K562 (cell line): Measurements from ENCODE around the gene ASRGL1. TPM values are rescaled to one million over a fixed set of nuclear protein-coding genes. Genes with fewer than 3 reads are reported as not detected.

ENCODE experiments used
- ATAC-seq: fragments of 200-7000 bp; cut with Tn5 transposase; 3 replicates; pipeline ENCODE4 v1.9.1; 2020; ENCODE audit warnings: moderate library complexity
- BruUV-seq: library from RNA; stranded (reverse); fragments of 400-500 nt; replicated peaks from 2 replicates; lab custom pipeline; 2021; lab: Mats Ljungman, UMichigan
- CTCF ChIA-PET: fragments of 300-600 bp; formaldehyde crosslinking; extraction: SDS; loops from one replicate; lab custom pipeline; 2021; ENCODE audit warnings: low intra/inter-chr PET ratio; lab: Yijun Ruan, JAX
- POLR2A ChIA-PET: fragments of 300-600, 350-650 bp; sonication (Branson Sonifier 250); formaldehyde crosslinking; extraction: SDS; loops from one replicate; lab custom pipeline; 2021; ENCODE audit warnings: antibody characterized with exemption, inconsistent platforms; lab: Yijun Ruan, JAX
- DNase-seq, 4 experiments: peaks; one replicate each; pipeline versions ENCODE4 v3.0.0 to v3.0.0-alpha.2; 2011 to 2018; ENCODE audit warnings: low spot score in 3 of 4, mixed read lengths in 3 of 4; ENCODE audit errors: extremely low read depth in 1 of 4
- FAIRE-seq: peaks from 2 replicates; lab custom pipeline; 2011; peaks lifted over from hg19 to GRCh38; lab: Jason Lieb, UNC
- H2AFZ ChIP-seq: 2 replicates; pipeline ENCODE4 v1.6.0; 2011; ENCODE audit warnings: low read depth, low read length, control low read depth, inconsistent platforms
- H3K27ac ChIP-seq: fragments of 200-600 bp; 3 replicates; pipeline ENCODE4 v1.8.0; 2011; ENCODE audit warnings: low read depth, mild to moderate bottlenecking, control low read depth, inconsistent platforms, low read length, moderate library complexity, mixed read lengths; ENCODE audit errors: extremely low read depth
- H3K27me3 ChIP-seq, 2 experiments: fragments of 300-600 bp in 1 of 2; 2 replicates in 1 of 2; 3 replicates in 1 of 2; pipeline versions ENCODE4 v1.6.0 to v1.8.0; 2011; ENCODE audit warnings: inconsistent platforms in 2 of 2, low read length in 2 of 2, mild to moderate bottlenecking in 1 of 2, mixed read lengths in 1 of 2, moderate library complexity in 1 of 2; ENCODE audit not compliant: control insufficient read depth in 2 of 2, insufficient read depth in 2 of 2
- H3K36me3 ChIP-seq: fragments of 300-600 bp; 3 replicates; pipeline ENCODE4 v1.8.0; 2011; ENCODE audit warnings: mild to moderate bottlenecking, low read length, inconsistent platforms; ENCODE audit not compliant: control insufficient read depth, insufficient read depth
- H3K4me1 ChIP-seq, 2 experiments: fragments of 200-600 bp in 1 of 2; replicated peaks in 1 of 2; 2 replicates in 1 of 2; 3 replicates in 1 of 2; pipeline versions ENCODE4 v1.5.1 to v1.8.0; 2011; ENCODE audit warnings: inconsistent platforms in 2 of 2, low read length in 2 of 2, mild to moderate bottlenecking in 1 of 2, mixed read lengths in 1 of 2, moderate library complexity in 1 of 2; ENCODE audit not compliant: control insufficient read depth in 2 of 2, insufficient read depth in 2 of 2
- H3K4me2 ChIP-seq: 2 replicates; pipeline ENCODE4 v1.6.1; 2011; ENCODE audit warnings: low read length, control low read depth, inconsistent platforms, mixed read lengths; ENCODE audit not compliant: insufficient read depth
- H3K4me3 ChIP-seq: fragments of 200-600 bp; sonication (generic), shearing (Covaris generic); 2 replicates; pipeline ENCODE4 v1.5.1; 2016; ENCODE audit warnings: control low read depth, inconsistent platforms
- H3K79me2 ChIP-seq: fragments of 200-600 bp; 3 replicates; pipeline ENCODE4 v1.8.0; 2011; ENCODE audit warnings: low read length, inconsistent platforms; ENCODE audit not compliant: control insufficient read depth, insufficient read depth
- H3K9ac ChIP-seq, 2 experiments: 2 replicates each; pipeline versions ENCODE4 v1.6.0 to v1.6.1; 2011; ENCODE audit warnings: low read depth in 2 of 2, low read length in 2 of 2, control low read depth in 1 of 2, inconsistent platforms in 1 of 2, mild to moderate bottlenecking in 1 of 2, mixed read lengths in 1 of 2; ENCODE audit not compliant: insufficient read depth in 1 of 2
- H3K9me1 ChIP-seq: one replicate; pipeline ENCODE4 v1.6.0; 2011; ENCODE audit warnings: inconsistent platforms, mild to moderate bottlenecking, low read length, moderate library complexity; ENCODE audit not compliant: control insufficient read depth, insufficient read depth
- H3K9me3 ChIP-seq: replicated peaks from 2 replicates; pipeline ENCODE4 v1.5.1; 2011; ENCODE audit warnings: low read depth, low read length, inconsistent platforms; ENCODE audit not compliant: control insufficient read depth, insufficient read depth
- H4K20me1 ChIP-seq: replicated peaks from 2 replicates; pipeline ENCODE4 v1.6.1; 2011; ENCODE audit warnings: low read length, inconsistent platforms, mixed read lengths; ENCODE audit not compliant: control insufficient read depth, insufficient read depth
- CBX8 ChIP-seq: fragments of 200-600 bp; sonication (generic); IDR thresholded peaks from 2 replicates; pipeline ENCODE4 v1.6.1; 2012; ENCODE audit warnings: borderline replicate concordance, mixed run types, low read depth, mild to moderate bottlenecking, moderate library complexity, mixed read lengths, low read length, control low read depth, inconsistent platforms; ENCODE audit not compliant: poor library complexity, severe bottlenecking; ENCODE audit errors: extremely low read depth
- MEIS2 ChIP-seq: fragments of 450-650 bp; IDR thresholded peaks from 2 replicates; pipeline ENCODE4 v1.6.1; 2014; ENCODE audit warnings: mild to moderate bottlenecking; ENCODE audit not compliant: partially characterized antibody
- NFE2 ChIP-seq: IDR thresholded peaks from 2 replicates; pipeline ENCODE4 v1.6.1; 2014; ENCODE audit warnings: antibody characterized with exemption, low read depth
- NR3C1 ChIP-seq: sonication (generic); formaldehyde crosslinking; IDR thresholded peaks from 2 replicates; pipeline ENCODE4 v1.8.1; 2022; ENCODE audit warnings: missing genetic modification reagents
- POLR2AphosphoS2 ChIP-seq: IDR thresholded peaks from 2 replicates; pipeline ENCODE4 v1.6.1; 2012; ENCODE audit warnings: low read length, improper control_type of control experiment
- SMC3 ChIP-seq: conservative IDR thresholded peaks from 2 replicates; pipeline ENCODE4 v1.6.1; 2011; ENCODE audit warnings: low read depth, low read length, improper control_type of control experiment; ENCODE audit not compliant: insufficient read depth
- ZEB2 ChIP-seq: fragments of 450-650 bp; IDR thresholded peaks from 2 replicates; pipeline ENCODE4 v1.6.1; 2016
- WGBS: fragments of 100-300 bp; shearing (Covaris generic); methylation state at CpG from one replicate; pipeline ENCODE4 v1.1.6; 2016; ENCODE audit warnings: low coverage, mixed read lengths; ENCODE audit not compliant: insufficient coverage; ENCODE audit errors: missing lambda C conversion rate; 5-methylcytosine and 5-hydroxymethylcytosine counted together
- in situ Hi-C: fragments of 300-500 bp; cut with MboI; formaldehyde crosslinking; loops from 4 replicates; pipeline ENCODE4 v1.15.0; 2018; ENCODE audit warnings: inconsistent platforms, mixed read lengths
- intact Hi-C: fragments of 100-400 bp; cut with micrococcal nuclease; formaldehyde crosslinking; loops from 2 replicates; pipeline ENCODE4 v1.14.2; 2022
- polyA plus RNA-seq, 8 experiments: library from polyadenylated mRNA; depleted of rRNA in 4 of 8; stranded (reverse) in 5 of 8; unstranded in 3 of 8; fragments of >200 nt; fragmentation: Nextera tagmentation in 2 of 8; fragmentation: Illumina TruSeq in 1 of 8; extraction: Ambion mirVana in 2 of 8; extraction: Trizol in 1 of 8; gene quantifications; 2 replicates each; pipeline versions ENCODE4 v1.2.1 to v1.2.3, GENCODE V29; 2011 to 2014; ENCODE audit warnings: inconsistent platforms in 1 of 8, missing spikeins in 1 of 8
- total RNA-seq, 7 experiments: library from RNA; depleted of rRNA in 6 of 7; stranded (reverse); fragments of >200 nt in 6 of 7; fragmentation: Illumina TruSeq in 2 of 7; extraction: Trizol in 2 of 7; gene quantifications; 2 replicates each; pipeline versions ENCODE4 v1.2.1 to v1.2.3, GENCODE V29; 2011 to 2021; ENCODE audit warnings: low replicate concordance in 1 of 7
- TF ChIP-seq, protein P1 (sequence below): sonication (generic); formaldehyde crosslinking; IDR thresholded peaks from 2 replicates; pipeline ENCODE4 v1.8.0; 2023; ENCODE audit warnings: missing genetic modification reagents, mild to moderate bottlenecking, borderline replicate concordance
- TF ChIP-seq, protein P2 (sequence below): fragments of 450-650 bp; IDR thresholded peaks from 2 replicates; pipeline ENCODE4 v1.6.1; 2017; ENCODE audit warnings: antibody characterized with exemption
- TF ChIP-seq, protein P3 (sequence below): fragments of 250-450 bp; sonication (Bioruptor Pico); IDR thresholded peaks from 2 replicates; pipeline ENCODE4 v1.6.1; 2021; ENCODE audit warnings: mild to moderate bottlenecking

ASRGL1 gene
- total and polyA plus RNA-seq, 9 of the 15 experiments (the other 6 are each of a cell fraction or from before 2014, with no cell fraction given): 3.1 to 23.0 (median 11.2) TPM

DNA sequence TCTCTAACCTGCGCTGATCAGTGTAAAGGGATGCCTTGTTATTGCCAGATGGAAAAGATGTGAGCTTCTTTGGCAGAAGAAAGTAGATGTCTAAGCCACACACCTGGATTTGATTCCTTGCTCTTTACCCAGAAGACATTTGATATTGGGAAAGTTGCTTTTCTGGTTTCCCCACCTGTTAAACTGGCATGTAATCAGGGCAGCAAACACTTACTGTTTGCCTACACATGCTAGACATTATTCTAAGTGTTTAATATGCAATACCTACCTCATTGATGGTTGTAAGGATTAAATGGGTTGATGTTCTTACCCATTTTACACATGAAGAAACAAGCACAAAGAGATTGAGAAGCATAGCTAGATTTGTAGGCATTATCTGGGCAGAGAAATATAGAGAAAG, 16.6 kb downstream of the ASRGL1 start:
- no peaks in the 10 kb centered on the region for H3K79me2 ChIP-seq
- BruUV-seq: no TSS peak
- no peaks in the 10 kb centered on the region for H3K27me3 ChIP-seq
- ChIA-PET POLR2A (no interaction called here), CTCF (interaction anchor here (0.5 kb wide), 1 partner anchor 548 kb away, joined by 3 read pairs; no protein-coding TSS in a partner anchor)
- WGBS: 69% methylated on average over 1 of the region's 1 CpG
- H2AFZ ChIP-seq: no peak overlapping the region
- H3K27ac ChIP-seq: no peak overlapping the region
- H3K9ac ChIP-seq: no peak overlapping the region
- ATAC-seq: no peak
- no peak overlapping the region for H3K4me2 ChIP-seq
- H3K36me3 ChIP-seq: peaks cover 11% of the 10 kb centered on the region; the same call in 1 of the 3 replicates
- peaks cover 2 to 6% of the 10 kb centered on the region in 2 experiments; a peak in 1 of 5 replicates for H3K4me1 ChIP-seq
- H3K9me3 ChIP-seq: no peaks in the 10 kb centered on the region
- no peak for DNase-seq
- in situ Hi-C loops: no loop called here
- H3K4me3 ChIP-seq: no peak overlapping the region
- intact Hi-C loops: no loop called here
- no peaks in the 10 kb centered on the region for H4K20me1 ChIP-seq
- no peaks in the 10 kb centered on the region for H3K9me1 ChIP-seq
- no peak for FAIRE-seq
- TF ChIP-seq NR3C1 (no peak), ZEB2 (no peak), POLR2AphosphoS2 (no peak), MEIS2 (no peak), NFE2 (no peak), SMC3 (no peak), CBX8 (no peak)
- TF ChIP-seq, protein P1, sequence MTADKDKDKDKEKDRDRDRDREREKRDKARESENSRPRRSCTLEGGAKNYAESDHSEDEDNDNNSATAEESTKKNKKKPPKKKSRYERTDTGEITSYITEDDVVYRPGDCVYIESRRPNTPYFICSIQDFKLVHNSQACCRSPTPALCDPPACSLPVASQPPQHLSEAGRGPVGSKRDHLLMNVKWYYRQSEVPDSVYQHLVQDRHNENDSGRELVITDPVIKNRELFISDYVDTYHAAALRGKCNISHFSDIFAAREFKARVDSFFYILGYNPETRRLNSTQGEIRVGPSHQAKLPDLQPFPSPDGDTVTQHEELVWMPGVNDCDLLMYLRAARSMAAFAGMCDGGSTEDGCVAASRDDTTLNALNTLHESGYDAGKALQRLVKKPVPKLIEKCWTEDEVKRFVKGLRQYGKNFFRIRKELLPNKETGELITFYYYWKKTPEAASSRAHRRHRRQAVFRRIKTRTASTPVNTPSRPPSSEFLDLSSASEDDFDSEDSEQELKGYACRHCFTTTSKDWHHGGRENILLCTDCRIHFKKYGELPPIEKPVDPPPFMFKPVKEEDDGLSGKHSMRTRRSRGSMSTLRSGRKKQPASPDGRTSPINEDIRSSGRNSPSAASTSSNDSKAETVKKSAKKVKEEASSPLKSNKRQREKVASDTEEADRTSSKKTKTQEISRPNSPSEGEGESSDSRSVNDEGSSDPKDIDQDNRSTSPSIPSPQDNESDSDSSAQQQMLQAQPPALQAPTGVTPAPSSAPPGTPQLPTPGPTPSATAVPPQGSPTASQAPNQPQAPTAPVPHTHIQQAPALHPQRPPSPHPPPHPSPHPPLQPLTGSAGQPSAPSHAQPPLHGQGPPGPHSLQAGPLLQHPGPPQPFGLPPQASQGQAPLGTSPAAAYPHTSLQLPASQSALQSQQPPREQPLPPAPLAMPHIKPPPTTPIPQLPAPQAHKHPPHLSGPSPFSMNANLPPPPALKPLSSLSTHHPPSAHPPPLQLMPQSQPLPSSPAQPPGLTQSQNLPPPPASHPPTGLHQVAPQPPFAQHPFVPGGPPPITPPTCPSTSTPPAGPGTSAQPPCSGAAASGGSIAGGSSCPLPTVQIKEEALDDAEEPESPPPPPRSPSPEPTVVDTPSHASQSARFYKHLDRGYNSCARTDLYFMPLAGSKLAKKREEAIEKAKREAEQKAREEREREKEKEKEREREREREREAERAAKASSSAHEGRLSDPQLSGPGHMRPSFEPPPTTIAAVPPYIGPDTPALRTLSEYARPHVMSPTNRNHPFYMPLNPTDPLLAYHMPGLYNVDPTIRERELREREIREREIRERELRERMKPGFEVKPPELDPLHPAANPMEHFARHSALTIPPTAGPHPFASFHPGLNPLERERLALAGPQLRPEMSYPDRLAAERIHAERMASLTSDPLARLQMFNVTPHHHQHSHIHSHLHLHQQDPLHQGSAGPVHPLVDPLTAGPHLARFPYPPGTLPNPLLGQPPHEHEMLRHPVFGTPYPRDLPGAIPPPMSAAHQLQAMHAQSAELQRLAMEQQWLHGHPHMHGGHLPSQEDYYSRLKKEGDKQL (CRISPR knock-in tag): no peak
- TF ChIP-seq, protein P2, sequence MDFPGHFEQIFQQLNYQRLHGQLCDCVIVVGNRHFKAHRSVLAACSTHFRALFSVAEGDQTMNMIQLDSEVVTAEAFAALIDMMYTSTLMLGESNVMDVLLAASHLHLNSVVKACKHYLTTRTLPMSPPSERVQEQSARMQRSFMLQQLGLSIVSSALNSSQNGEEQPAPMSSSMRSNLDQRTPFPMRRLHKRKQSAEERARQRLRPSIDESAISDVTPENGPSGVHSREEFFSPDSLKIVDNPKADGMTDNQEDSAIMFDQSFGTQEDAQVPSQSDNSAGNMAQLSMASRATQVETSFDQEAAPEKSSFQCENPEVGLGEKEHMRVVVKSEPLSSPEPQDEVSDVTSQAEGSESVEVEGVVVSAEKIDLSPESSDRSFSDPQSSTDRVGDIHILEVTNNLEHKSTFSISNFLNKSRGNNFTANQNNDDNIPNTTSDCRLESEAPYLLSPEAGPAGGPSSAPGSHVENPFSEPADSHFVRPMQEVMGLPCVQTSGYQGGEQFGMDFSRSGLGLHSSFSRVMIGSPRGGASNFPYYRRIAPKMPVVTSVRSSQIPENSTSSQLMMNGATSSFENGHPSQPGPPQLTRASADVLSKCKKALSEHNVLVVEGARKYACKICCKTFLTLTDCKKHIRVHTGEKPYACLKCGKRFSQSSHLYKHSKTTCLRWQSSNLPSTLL: no peak
- TF ChIP-seq, protein P3, sequence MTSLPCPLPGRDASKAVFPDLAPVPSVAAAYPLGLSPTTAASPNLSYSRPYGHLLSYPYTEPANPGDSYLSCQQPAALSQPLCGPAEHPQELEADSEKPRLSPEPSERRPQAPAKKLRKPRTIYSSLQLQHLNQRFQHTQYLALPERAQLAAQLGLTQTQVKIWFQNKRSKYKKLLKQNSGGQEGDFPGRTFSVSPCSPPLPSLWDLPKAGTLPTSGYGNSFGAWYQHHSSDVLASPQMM: no peak
